MCF 10A (cell line): Measurements from ENCODE around the gene SCN8A. TPM values are rescaled to one million over a fixed set of nuclear protein-coding genes. Genes with fewer than 3 reads are reported as not detected.

Source experiments
- BruUV-seq: library from RNA; stranded (reverse); fragments of 400-500 nt; replicated peaks from 2 replicates; lab custom pipeline; 2021; lab: Mats Ljungman, UMichigan
- CTCF ChIA-PET: fragments of 300-600 bp; sonication (Branson Sonifier 250); formaldehyde crosslinking; extraction: SDS; loops from one replicate; lab custom pipeline; 2021; ENCODE audit warnings: antibody characterized with exemption, inconsistent platforms; lab: Yijun Ruan, JAX
- POLR2A ChIA-PET: fragments of 300-600, 350-650 bp; sonication (Branson Sonifier 250); formaldehyde crosslinking; extraction: SDS; loops from one replicate; lab custom pipeline; 2020; ENCODE audit warnings: antibody characterized with exemption, inconsistent platforms; lab: Yijun Ruan, JAX
- DNase-seq: peaks from one replicate; pipeline ENCODE4 v3.0.0-alpha.2; 2018; ENCODE audit not compliant: unreplicated experiment
- H3K27ac Mint-ChIP-seq: one replicate; pipeline ENCODE4 v1.8.0; 2022; ENCODE audit warnings: mild to moderate bottlenecking, low read depth, mixed read lengths; ENCODE audit not compliant: unreplicated experiment
- H3K27me3 Mint-ChIP-seq: one replicate; pipeline ENCODE4 v1.8.0; 2022; ENCODE audit warnings: mixed read lengths; ENCODE audit not compliant: insufficient read depth, unreplicated experiment
- H3K36me3 Mint-ChIP-seq: one replicate; pipeline ENCODE4 v1.8.0; 2022; ENCODE audit warnings: mild to moderate bottlenecking, moderate library complexity, mixed read lengths; ENCODE audit not compliant: insufficient read depth, unreplicated experiment
- H3K4me1 Mint-ChIP-seq: one replicate; pipeline ENCODE4 v1.8.0; 2022; ENCODE audit warnings: mixed read lengths; ENCODE audit not compliant: insufficient read depth, unreplicated experiment
- H3K4me3 Mint-ChIP-seq: one replicate; pipeline ENCODE4 v1.8.0; 2022; ENCODE audit warnings: mild to moderate bottlenecking, moderate library complexity, mixed read lengths; ENCODE audit not compliant: unreplicated experiment
- H3K9me3 Mint-ChIP-seq: one replicate; pipeline ENCODE4 v1.8.0; 2022; ENCODE audit warnings: mixed read lengths; ENCODE audit not compliant: unreplicated experiment
- intact Hi-C: fragments of 100-400 bp; cut with micrococcal nuclease; formaldehyde crosslinking; loops from 2 replicates; pipeline ENCODE4 v1.14.1; 2022
- total RNA-seq: library from RNA; stranded (reverse); gene quantifications from 2 replicates; pipeline ENCODE4 v1.2.3, GENCODE V29; 2022
- TF ChIP-seq, protein P1 (sequence below): fragments of 200-600 bp; IDR thresholded peaks from one replicate; pipeline ENCODE4 v1.8.0; 2022; ENCODE audit warnings: antibody characterized with exemption, mild to moderate bottlenecking; ENCODE audit not compliant: unreplicated experiment

The SCN8A gene
- total RNA-seq, 1 experiment from 2014 or later: 0.70 TPM

DNA sequence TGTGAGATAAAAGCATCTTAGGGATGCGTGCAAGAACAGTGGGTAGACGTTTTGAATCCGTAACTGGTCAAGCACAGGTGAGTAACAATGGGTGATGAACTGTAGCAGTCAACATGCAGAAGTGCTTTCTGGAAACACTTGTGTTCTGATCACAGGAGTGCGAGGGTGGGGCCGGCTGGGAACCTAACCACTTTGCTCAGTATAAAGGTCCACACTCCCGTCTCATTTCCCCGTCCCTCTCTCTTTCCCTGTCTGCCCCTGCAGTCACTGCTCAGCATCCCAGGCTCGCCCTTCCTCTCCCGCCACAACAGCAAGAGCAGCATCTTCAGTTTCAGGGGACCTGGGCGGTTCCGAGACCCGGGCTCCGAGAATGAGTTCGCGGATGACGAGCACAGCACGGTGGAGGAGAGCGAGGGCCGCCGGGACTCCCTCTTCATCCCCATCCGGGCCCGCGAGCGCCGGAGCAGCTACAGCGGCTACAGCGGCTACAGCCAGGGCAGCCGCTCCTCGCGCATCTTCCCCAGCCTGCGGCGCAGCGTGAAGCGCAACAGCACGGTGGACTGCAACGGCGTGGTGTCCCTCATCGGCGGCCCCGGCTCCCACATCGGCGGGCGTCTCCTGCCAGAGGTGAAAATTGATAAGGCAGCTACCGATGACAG lies 130.4 kb downstream of the SCN8A start:
- POLR2A ChIA-PET: interaction anchor here (0.6 kb wide), 2 partner anchors 50 to 1871 kb away, joined by 3 to 4 read pairs; no protein-coding TSS in a partner anchor
- CTCF ChIA-PET: no interaction called here
- no peaks in the 10 kb centered on the region for H3K9me3 Mint-ChIP-seq
- intact Hi-C loops: no loop called here
- H3K36me3 Mint-ChIP-seq: no peaks in the 10 kb centered on the region
- H3K4me3 Mint-ChIP-seq: no peak overlapping the region
- no TSS peak for BruUV-seq
- TF ChIP-seq, protein P1, sequence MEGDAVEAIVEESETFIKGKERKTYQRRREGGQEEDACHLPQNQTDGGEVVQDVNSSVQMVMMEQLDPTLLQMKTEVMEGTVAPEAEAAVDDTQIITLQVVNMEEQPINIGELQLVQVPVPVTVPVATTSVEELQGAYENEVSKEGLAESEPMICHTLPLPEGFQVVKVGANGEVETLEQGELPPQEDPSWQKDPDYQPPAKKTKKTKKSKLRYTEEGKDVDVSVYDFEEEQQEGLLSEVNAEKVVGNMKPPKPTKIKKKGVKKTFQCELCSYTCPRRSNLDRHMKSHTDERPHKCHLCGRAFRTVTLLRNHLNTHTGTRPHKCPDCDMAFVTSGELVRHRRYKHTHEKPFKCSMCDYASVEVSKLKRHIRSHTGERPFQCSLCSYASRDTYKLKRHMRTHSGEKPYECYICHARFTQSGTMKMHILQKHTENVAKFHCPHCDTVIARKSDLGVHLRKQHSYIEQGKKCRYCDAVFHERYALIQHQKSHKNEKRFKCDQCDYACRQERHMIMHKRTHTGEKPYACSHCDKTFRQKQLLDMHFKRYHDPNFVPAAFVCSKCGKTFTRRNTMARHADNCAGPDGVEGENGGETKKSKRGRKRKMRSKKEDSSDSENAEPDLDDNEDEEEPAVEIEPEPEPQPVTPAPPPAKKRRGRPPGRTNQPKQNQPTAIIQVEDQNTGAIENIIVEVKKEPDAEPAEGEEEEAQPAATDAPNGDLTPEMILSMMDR: no peak
- no peaks in the 10 kb centered on the region for H3K4me1 Mint-ChIP-seq
- H3K27me3 Mint-ChIP-seq: peaks cover 15% of the 10 kb centered on the region
- DNase-seq: no peak
- H3K27ac Mint-ChIP-seq: no peak overlapping the region

DNA sequence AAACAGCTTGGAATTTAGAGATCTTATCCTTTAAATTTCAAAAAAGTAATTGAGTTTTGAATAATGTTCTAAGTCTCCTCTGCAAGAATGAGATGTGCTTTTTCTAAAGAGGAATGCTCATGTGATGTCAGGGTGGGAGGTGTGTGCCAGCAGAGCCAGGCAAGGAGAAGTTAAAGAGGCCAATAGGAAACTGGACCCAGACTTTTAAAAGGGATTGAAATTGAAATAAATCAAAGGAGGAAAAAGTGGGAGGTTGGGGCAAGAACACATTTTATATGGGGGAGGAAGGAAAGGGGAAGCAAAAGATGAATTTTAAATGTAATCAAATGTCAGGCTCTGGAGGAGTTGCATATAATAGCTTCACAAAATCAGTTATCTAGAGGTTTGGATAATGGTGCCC lies 131.4 kb downstream of the SCN8A start:
- CTCF ChIA-PET: no interaction called here
- Mint-ChIP-seq H3K4me1 (no peaks in the 10 kb centered on the region), H3K27me3 (peaks cover 15% of the 10 kb centered on the region), H3K36me3 (no peaks in the 10 kb centered on the region), H3K27ac (no peak overlapping the region), H3K9me3 (no peaks in the 10 kb centered on the region), H3K4me3 (no peak overlapping the region)
- intact Hi-C loops: no loop called here
- no TSS peak for BruUV-seq
- TF ChIP-seq, protein P1: no peak
- POLR2A ChIA-PET: interaction anchor here (0.6 kb wide), 1 partner anchor 1870 kb away, joined by 4 read pairs; no protein-coding TSS in a partner anchor
- DNase-seq: no peak

DNA sequence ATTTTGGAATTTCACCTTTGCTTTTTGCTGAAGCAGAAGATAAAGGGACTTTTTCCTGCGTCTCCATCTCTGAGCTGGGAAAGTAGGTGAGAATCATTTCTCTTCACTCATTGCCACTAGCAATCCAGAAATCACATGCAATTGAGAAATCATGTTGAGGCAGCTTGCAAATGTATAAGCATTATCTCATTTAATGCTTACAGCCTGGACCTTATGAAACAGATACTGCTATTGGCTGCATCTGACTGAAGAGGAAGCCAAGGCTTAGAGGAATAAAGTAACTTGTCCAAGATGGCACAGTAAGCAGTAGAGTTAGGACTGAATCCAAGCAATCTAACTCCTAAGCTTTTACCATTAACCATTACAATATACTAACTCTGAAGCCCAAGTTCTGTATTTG lies 135.1 kb downstream of the SCN8A start:
- peaks cover 43% of the 10 kb centered on the region for H3K27me3 Mint-ChIP-seq
- no peaks in the 10 kb centered on the region for H3K9me3 Mint-ChIP-seq
- H3K36me3 Mint-ChIP-seq: no peaks in the 10 kb centered on the region
- CTCF ChIA-PET: interaction anchor here (1.0 kb wide), 1 partner anchor 203 kb away, joined by 4 read pairs; no protein-coding TSS in a partner anchor
- DNase-seq: no peak
- TF ChIP-seq, protein P1: no peak
- no peak overlapping the region for H3K27ac Mint-ChIP-seq
- POLR2A ChIA-PET: interaction anchor here (0.6 kb wide), 1 partner anchor 806 kb away, joined by 3 read pairs; no protein-coding TSS in a partner anchor
- no TSS peak for BruUV-seq
- intact Hi-C loops: no loop called here
- no peak overlapping the region for H3K4me3 Mint-ChIP-seq
- H3K4me1 Mint-ChIP-seq: no peaks in the 10 kb centered on the region

DNA sequence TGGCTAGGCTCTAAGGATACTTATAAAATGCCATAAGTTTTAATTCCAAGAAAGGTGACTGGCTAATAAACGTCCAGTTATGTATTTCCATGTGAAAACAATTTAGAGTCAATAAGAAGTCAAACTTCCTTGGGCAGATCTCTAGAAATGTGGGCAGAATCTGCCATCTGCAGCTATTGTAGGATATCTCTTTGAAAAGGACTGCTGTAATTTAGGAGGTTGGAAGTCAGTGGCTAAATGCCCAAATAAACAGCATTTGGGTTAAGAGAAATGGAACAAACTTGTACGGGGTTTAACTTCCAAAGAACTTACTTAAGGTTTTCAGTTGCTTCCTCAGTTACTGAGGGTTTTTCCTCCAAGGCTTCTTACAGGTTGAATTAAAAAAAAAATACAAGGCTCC lies 135.9 kb downstream of the SCN8A start:
- H3K4me1 Mint-ChIP-seq: no peaks in the 10 kb centered on the region
- DNase-seq: no peak
- no peaks in the 10 kb centered on the region for H3K9me3 Mint-ChIP-seq
- BruUV-seq: no TSS peak
- no peak overlapping the region for H3K27ac Mint-ChIP-seq
- no peak overlapping the region for H3K4me3 Mint-ChIP-seq
- TF ChIP-seq, protein P1: no peak
- ChIA-PET CTCF (interaction anchor here (0.7 kb wide), 2 partner anchors 65 to 298 kb away, joined by 3 read pairs; no protein-coding TSS in a partner anchor), POLR2A (no interaction called here)
- intact Hi-C loops: no loop called here
- peaks cover 43% of the 10 kb centered on the region for H3K27me3 Mint-ChIP-seq
- no peaks in the 10 kb centered on the region for H3K36me3 Mint-ChIP-seq
